Head of caudate nucleus (tissue), 42 donors: ENCODE results near the gene SPTBN1.
A peak's percentile ranks its signal among the peaks of the same experiment; 100 is the strongest.

Experiments
- DNase-seq, 42 donors: peaks; one replicate each; pipeline versions ENCODE4 v3.0.0 to v3.0.0-alpha.2; 2020 to 2021; ENCODE audit warnings: mixed read lengths in 7 of 42
- intact Hi-C: fragments of 100-400 bp; cut with DNase I; formaldehyde crosslinking; loops from one replicate; pipeline ENCODE4 v1.15.0; 2022

Gene SPTBN1

DNA sequence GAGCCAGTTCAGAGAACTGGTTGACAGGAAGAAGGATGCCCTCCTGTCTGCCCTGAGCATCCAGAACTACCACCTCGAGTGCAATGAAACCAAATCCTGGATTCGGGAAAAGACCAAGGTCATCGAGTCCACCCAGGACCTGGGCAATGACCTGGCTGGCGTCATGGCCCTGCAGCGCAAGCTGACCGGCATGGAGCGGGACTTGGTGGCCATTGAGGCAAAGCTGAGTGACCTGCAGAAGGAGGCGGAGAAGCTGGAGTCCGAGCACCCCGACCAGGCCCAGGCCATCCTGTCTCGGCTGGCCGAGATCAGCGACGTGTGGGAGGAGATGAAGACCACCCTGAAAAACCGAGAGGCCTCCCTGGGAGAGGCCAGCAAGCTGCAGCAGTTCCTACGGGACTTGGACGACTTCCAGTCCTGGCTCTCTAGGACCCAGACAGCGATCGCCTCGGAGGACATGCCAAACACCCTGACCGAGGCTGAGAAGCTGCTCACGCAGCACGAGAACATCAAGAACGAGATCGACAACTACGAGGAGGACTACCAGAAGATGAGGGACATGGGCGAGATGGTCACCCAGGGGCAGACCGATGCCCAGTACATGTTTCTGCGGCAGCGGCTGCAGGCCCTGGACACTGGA is 174.9 kb downstream of the SPTBN1 start:
- peak in 1 of 42 donors; percentile 19 for DNase-seq
- intact Hi-C loops: no loop called here

- intact Hi-C loops: no loop called here
- no peak for DNase-seq
These were observed 175.6 kb downstream of the SPTBN1 start for GRCh38 chr2:54631755-54632154.

GRCh38 chr2:54632733-54633692 is 176.9 kb downstream of the SPTBN1 start:
- intact Hi-C loops: no loop called here
- DNase-seq: no peak

- intact Hi-C loops: no loop called here
- DNase-seq: no peak
These were observed 177.9 kb downstream of the SPTBN1 start for GRCh38 chr2:54634021-54634420.

DNA sequence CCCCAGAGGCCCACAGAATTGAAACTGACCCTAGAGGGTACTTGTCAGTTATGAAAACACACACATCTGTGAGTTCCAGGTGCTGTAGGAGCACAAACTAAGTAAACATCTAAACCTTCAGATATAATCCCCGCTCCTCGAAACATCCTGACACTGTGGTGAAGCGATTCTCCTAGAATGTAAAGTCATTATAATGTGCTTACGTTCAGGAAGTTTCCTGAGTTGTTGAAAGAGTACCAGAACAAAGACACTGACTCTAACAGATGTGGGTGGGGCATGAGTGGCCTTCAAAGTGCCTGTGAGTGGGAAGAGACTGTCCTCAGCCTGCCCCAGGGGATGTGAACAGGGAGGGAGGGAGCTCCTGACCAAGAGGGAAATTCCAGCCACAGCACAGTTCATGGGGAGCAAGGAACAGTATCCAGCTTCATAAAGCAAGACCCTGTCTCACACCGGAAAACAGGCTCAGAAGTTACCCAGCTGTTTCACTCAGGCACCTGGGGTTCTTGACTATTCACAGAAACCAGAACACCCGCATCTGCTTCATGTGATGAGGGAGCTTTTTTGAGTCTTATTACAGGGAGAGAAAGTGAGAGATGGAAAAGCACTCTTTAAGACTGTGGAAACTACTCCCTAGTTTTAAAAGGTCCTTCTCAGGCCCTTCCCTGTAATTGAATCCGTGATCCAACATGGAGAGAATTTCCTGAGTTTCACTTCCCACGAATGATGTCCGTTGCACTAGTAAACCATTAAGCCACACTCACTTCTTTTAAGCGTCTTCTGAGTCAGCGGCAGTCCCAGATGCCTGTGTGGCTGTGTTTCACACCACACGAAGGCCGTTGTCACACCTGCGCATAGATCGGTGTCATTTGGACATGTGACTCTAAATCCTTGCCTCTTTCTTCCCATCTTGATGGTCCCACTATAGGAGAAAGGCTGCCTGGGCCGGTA is 178.7 kb downstream of the SPTBN1 start:
- DNase-seq: no peak
- intact Hi-C loops: no loop called here

DNA sequence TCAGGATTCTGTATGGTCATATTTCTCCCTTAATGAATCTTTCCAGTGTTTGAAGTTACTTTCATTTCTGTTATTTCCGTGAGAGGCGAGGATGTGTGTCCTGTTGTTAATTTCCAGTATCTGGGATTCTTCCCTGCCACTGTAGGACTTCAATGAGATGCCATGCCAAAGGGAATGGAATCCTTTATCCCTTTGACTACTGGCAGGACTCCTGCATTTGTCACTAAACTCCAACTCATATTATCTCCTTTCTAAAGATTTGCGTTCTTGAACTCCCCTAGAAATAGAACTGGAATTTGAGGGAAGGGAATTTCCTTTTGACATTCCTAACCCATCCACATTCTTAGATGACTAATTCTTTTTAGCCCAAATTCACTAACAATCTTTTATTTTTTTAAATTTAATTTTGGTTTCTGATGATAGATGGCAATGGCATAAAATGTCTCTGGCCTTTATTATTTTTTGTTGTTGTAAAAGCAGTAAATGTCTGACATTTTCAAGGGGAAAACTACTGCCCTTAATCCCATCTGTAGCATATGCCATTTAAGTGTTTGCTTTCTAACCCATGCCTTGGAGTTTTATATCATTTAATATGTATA is 179.5 kb downstream of the SPTBN1 start:
- intact Hi-C loops: no loop called here
- DNase-seq: no peak

GRCh38 chr2:54636415-54637139 is 180.4 kb downstream of the SPTBN1 start:
- intact Hi-C loops: no loop called here
- DNase-seq: no peak

DNA sequence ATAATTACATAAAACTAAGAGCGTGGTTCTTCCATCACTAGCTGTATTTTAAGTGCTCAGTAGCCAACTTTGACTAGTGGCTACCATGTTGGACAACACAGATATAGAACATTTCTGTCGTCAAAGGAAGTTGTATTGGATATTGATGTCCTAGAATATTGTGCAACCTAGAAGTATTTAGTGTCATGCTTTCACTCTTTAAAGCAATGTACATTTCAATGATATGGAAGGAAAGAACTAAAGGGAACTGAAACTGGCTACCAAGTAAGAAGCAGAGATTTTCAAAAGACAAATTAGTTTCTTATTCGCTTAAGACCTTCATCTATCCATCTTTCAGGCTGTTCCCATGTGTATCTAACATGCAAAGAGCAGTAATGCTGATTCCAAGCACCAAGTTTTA is 182.0 kb downstream of the SPTBN1 start:
- intact Hi-C loops: no loop called here
- DNase-seq: no peak

DNA sequence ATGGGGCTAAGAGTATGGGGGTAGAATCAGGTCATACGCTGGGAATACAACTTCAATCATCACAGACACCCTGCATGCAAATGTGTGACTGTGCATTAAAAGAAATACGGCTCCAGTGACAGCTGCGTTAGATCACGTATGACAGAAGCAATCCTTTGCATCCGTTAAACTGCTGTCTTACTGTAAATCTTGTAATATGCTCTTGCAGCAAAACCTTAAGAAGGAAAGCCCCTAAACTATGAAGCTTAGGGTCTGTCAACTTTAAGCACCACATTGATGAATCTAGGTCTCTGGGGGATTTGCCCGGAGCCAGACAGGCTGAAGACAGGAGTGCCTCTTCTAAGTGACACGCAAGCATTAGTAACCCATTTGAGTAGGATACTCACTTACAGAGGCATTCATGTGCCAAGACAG is 182.7 kb downstream of the SPTBN1 start:
- intact Hi-C loops: no loop called here
- no peak for DNase-seq

DNA sequence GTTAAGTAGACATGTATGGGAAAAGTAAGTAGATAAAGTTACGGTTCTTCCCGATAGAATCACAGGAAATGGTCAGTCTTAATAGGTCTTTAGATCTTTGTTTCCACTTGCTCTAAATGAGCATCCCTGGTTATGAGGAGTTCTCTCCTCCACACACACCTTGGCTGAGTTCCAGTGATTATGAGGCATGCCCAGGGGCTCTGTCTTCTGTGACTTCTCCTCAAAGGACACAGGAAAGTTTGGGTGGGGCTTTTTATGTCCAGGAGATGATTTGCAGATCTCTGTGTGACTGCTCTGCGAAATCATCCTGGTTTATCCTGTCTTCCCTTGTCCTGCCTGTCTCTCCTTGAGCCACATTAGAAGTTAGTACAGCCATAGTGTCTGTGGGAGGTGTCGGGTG is 183.5 kb downstream of the SPTBN1 start:
- intact Hi-C loops: no loop called here
- DNase-seq: no peak

- peak in 1 of 42 donors; percentile 13 for DNase-seq
- intact Hi-C loops: no loop called here
These were observed 184.9 kb downstream of the SPTBN1 start for GRCh38 chr2:54640834-54641540.

GRCh38 chr2:54641988-54642387 is 185.9 kb downstream of the SPTBN1 start:
- peak in 34 of 42 donors; percentile 21 to 83 (median 56) for DNase-seq
- intact Hi-C loops: no loop called here

- intact Hi-C loops: no loop called here
- no peak for DNase-seq
These were observed 186.7 kb downstream of the SPTBN1 start for GRCh38 chr2:54642677-54643430.

- intact Hi-C loops: no loop called here
These were observed 188.1 kb downstream of the SPTBN1 start for GRCh38 chr2:54644236-54644635.

GRCh38 chr2:54646170-54646927 is 190.2 kb downstream of the SPTBN1 start:
- no peak for DNase-seq
- intact Hi-C loops: no loop called here

More at GRCh38 chr2:54644236-54644635, 188.1 kb downstream of the SPTBN1 start:
- no peak for DNase-seq

DNA sequence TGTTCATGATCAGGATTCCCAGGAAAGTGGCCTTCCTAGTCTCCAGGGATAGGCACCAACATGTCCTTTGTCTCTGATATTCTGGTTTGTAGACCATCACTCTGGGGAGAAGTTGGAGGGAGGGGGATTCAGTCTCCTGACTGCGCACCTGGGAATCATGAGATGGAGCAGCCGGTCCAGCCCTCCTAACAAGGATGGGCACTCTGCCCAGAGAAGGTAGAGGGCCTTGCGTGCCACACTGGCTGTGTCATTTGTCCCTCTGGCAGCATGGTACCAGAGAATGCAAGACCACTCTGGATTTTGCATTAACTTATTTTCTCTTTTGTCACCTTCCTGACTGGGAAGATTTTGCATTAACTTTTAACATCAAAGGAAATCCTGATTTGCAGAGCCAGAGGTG is 192.1 kb downstream of the SPTBN1 start:
- intact Hi-C loops: no loop called here
- no peak for DNase-seq
